ENCODE measurements around the gene STMN3.
"Not testable (repeated sequence)": the region's sequence is repeated elsewhere in the genome, so short reads cannot be mapped to it uniquely, and the experiment has no call there.

Gene STMN3

DNA sequence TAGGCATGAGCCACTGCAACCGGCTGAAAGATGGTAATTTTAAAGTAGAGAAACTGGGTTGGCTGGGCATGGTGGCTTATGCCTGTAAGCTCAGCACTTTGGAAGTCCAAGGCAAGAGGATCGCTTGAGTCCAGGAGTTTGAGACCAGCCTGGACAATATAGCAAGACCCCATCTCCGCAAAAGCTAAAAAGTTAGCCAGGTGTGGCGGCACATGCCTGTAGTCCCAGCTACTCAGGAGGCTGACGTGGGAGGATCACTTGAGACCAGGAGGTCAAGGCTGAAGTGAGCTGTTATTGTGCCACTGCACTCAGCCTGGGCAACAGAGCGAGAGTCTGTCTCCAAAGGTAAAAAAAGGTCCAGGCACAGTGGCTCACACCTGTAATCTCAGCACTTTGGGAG is 22.3 kb downstream of the STMN3 start:
- DNase-seq: not testable (repeated sequence)

DNA sequence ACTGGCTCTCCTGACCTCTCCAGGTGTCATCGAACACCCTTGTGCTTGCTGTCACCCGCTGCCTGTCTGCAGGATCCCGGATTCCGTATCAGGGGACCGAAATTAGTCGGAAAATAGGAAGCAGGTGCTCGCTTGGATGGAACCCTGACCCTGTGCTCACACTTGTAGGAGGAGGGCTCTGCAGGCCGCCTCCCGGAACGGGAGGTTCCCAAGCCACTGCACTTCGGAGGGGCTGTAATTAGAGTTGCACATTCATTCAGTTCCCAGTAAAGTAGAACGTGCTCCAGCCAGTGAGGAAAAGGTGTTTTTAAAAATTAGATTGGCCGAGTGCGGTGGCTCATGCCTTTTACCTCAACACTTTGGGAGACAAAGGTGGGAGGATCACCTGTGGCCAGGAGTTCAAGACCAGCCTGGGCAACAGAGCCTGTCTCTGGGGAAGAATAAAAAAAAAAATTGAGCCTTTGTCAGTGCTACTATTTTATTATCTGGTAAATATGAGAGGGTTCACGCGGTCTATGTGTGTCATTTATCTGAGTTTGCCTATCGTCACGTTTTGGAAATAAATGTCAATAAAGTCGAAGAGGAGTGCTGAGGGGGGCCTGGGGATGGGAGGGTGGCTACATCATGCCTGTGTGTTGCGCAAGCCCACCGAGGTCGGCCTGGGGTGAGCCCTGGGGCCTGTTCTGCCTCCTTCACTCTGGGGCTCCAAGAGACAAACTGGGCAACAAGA is 24.8 kb downstream of the STMN3 start:
- peak; percentile 77 to 94 for DNase-seq

- DNase-seq: no peak
Observed at GRCh38 chr20:63627751-63628245, 25.4 kb downstream of the STMN3 start.

DNA sequence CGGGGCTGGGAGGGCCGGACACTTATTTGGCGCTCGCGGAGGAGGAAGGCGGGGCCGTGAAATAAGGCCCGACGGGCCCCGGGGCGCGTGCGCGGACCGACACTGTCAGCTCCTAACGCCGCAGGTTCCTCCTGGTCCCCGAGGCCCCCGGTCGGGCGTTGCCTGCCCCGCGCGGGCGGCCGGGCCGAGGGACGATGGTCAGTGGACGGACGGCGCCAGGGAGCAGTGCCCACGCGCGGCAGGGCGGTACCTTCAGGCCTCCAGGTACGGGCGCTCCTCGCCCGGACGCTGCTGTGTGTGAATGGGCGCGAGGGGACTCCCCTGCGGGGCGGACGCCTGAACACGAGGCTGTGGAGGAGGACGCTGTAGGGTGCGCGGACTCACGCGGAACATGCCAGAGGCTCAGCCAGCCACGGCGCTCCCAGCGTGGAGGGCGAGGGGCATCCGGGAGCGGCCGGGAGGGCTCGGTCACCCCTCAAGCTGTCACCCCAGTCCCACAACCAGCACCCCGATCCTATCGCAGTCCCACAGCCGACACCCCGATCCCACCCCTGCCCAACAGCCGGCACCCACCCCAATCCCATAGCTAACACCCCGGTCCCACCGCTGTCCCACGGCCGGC is 26.0 kb downstream of the STMN3 start:
- peak; percentile 72 to 91 for DNase-seq

- peak; percentile 68 to 87 for DNase-seq
Observed at GRCh38 chr20:63626424-63627128, 26.6 kb downstream of the STMN3 start, which contains the start of gene GMEB2. TSS of gene GMEB2 (minus strand) at chr20:63627101. CDS start at chr20:63619397, 7,704 bp downstream.

- DNase-seq: peak in 1 of 2 experiments; percentile 20
Observed at GRCh38 chr20:63625771-63626423, 27.3 kb downstream of the STMN3 start.

- no peak for DNase-seq
Observed at GRCh38 chr20:63624486-63624885, 28.7 kb downstream of the STMN3 start.

DNA sequence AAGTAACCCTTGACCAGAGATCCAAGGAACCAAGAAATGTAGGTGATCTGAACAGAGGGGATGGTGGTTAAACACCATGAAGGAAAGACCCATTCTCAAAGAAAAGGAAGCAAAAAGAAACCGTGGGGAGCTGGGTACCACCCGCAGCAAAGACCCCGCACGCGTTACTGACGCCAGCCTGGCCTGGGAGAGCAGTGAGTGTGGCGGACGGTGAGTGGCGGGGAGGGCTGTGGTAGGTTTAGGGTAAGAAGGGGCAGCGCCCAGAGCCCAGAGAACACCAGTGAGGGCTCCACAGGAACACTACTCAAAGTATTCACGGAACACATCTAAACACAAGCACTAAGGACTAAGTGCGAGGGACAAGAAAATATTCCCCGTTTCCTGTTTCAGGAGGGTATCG is 30.5 kb downstream of the STMN3 start:
- DNase-seq: no peak

DNA sequence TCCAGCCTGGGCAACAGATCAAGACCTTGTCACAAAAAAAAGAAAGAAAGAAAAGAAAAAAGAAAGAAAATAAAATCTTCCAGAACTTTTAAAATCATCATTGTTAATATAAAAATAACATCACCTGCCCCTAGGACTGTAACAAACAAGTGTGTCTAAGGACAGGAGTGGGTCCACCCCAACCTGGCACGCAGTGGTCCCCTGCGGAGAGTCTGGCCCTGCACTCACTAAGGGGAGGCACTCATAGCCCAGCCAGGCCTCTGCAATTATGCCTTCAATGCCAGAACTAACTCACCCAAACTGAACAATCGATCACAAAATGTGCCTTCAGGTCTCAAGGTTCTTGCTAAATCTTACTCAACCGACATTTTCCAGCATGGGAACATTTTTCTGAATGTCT is 31.1 kb downstream of the STMN3 start:
- no peak for DNase-seq

DNA sequence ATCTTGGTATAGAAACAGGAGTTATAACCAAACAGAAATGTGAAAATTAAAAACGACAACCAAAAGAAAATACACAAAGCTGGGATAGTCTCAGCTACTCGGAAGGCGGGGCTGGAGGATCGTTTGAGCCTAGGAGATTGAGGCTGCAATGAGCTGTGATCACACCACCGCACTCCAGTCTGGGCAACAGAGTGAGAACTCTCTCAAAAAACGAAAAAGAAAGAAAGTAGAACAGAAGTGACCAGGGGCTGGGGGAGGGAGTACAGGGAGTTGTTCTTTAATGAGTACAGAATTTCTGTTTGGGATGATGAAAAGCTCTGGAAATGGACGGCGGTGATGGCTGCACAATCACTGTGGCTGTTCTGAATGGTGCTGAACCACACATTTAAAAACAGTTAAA is 32.2 kb downstream of the STMN3 start:
- DNase-seq: no peak

DNA sequence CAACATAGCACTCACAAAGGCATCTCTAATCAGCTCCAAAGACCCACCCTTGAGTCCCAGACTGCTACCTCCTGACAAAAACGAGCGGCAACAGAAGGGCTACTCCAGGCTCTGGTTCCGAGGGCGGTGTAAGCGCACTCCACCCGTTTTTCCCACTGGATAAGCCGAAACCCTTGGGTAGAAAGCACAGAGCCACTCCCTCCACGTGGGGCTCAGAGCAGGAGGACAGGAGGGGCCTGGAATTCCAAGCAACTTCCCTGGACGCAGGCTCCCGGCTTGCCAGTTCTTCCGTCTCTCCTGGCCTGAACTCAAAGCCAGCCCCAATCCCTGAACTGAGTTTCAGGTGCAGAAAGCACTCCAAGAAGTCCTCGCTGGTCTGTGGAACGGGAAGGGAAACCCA is 33.7 kb downstream of the STMN3 start:
- no peak for DNase-seq

GRCh38 chr20:63619086-63619485 is 34.1 kb downstream of the STMN3 start:
- DNase-seq: no peak

DNA sequence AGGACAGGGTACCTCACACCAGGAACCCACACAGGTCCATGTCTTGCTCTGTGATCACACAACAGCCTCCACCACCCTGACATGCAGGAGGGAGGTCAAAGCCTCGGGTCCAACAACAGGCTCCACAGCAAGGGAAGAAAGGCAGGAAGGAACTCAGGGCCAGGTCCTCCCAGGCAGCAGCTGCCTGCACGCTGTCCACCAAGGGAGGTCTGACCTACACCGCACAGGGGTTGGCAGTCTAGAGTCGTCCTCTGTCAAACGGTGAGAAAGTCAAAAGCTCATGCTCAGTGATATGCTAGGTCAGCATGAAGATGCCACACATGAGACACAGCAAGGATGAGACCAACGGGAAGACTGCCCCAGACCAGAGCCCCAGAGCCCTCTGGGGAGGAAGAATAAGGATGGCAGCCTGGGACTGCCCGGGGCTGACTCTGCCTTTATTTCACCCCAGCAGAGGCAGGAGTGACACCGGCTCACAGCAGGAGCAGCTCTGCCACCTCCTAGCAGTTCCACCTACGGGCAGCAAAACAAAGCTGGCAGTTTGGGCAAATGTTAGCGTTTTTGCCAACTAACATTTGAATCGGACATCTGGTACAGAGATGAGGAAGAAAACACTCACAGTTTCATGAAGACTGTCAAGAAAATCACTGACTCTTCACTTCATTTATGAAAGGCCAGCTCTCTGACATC is 34.8 kb downstream of the STMN3 start:
- no peak for DNase-seq

- DNase-seq: no peak
Observed at GRCh38 chr20:63617876-63618265, 35.4 kb downstream of the STMN3 start.

GRCh38 chr20:63617092-63617875 is 35.9 kb downstream of the STMN3 start:
- no peak for DNase-seq

DNA sequence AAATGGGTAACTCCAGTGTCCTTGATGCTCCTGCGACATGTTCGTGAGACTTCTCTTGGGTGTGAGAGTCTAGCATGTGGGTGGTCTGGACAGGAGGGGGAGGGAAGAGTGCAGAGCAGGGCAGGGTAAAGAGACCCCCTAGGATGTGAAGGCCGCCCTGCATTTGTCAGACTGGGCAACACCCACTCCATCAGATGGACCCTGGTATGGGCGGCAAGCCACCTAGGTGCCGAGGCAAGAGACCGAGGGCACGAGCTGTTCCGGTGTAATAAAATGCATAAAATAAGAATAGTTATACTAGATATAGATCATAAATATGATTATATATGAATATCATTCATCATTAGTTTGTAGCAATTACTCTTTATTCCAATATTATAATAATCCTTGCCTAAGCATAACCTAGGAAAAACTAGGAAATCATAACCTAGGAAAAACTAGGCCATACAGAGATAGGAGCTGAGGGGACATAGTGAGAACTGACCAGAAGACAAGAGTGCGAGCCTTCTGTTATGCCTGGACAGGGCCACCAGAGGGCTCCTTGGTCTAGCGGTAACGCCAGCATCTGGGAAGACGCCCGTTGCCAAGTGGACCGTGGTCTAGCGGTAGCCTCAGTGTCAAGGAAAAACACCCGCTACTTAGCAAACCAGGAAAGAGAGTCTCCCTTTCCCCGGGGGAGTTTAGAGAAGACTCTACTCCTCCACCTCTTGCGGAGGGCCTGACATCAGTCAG is 39.2 kb downstream of the STMN3 start:
- DNase-seq: not testable (repeated sequence)

GRCh38 chr20:63612276-63612931 is 40.8 kb downstream of the STMN3 start:
- no peak for DNase-seq

GRCh38 chr20:63611646-63612045 is 41.6 kb downstream of the STMN3 start:
- no peak for DNase-seq

GRCh38 chr20:63610581-63611435 is 42.4 kb downstream of the STMN3 start:
- DNase-seq: no peak
